ENCODE measurements around the gene HECTD4.
"Not testable (repeated sequence)": the region's sequence is repeated elsewhere in the genome, so short reads cannot be mapped to it uniquely, and the experiment has no call there.

The HECTD4 gene

GRCh38 chr12:112418273-112418607, 36.0 kb upstream of the HECTD4 start:
- Histone ChIP-seq H2AK5ac (ENCODE audit: low read depth, low read length) (no peak overlapping the region), H4K8ac (ENCODE audit: low read depth, low read length) (peak overlapping the region; percentile 7), H3K9me3 (replicated peaks in 1 of 2; ENCODE audit: control insufficient read depth in 2 of 2, insufficient read depth in 1 of 2, low read depth in 1 of 2, low read length in 2 of 2) (no peaks in the 10 kb centered on the region), H2BK15ac (ENCODE audit: low read length) (no peak overlapping the region), H3K18ac (ENCODE audit: low read length) (no peak overlapping the region), H3K79me1 (ENCODE audit: low read depth, low read length) (peaks cover 1% of the 10 kb centered on the region), H3K36me3 (replicated peaks in 1 of 2; ENCODE audit: control insufficient read depth in 2 of 2, insufficient read depth in 2 of 2, low read length in 2 of 2) (no peaks in the 10 kb centered on the region), H3K27ac (replicated peaks; ENCODE audit: low read length) (no peak overlapping the region), H3K23ac (ENCODE audit: low read depth, low read length, poor library complexity) (no peak overlapping the region), H2BK5ac (ENCODE audit: low read length) (no peak overlapping the region), H3K27me3 (ENCODE audit: control insufficient read depth in 3 of 3, insufficient read depth in 3 of 3, low read depth in 1 of 3, low read length in 3 of 3) (no peaks in the 10 kb centered on the region), H3K4me3 (ENCODE audit: low read length in 2 of 2) (peak overlapping the region; percentile 77 to 94), H2BK120ac (ENCODE audit: low read depth, low read length) (no peak overlapping the region), H4K91ac (ENCODE audit: low read depth, low read length, poor library complexity) (no peak overlapping the region), H2BK12ac (ENCODE audit: low read length) (no peak overlapping the region), H3K4me1 (ENCODE audit: control insufficient read depth in 2 of 2, insufficient read depth in 1 of 2, low read depth in 1 of 2, low read length in 2 of 2) (peaks cover 0 to 3% of the 10 kb centered on the region in 2 donors), H3K4ac (ENCODE audit: low read length) (no peak overlapping the region), H2AFZ (ENCODE audit: low read length) (peak overlapping the region; percentile 99), H3K9ac (ENCODE audit: low read depth, low read length, poor library complexity) (peak overlapping the region; percentile 98), H3K14ac (ENCODE audit: low read length) (no peak overlapping the region), H3K4me2 (ENCODE audit: insufficient read depth, low read length, poor library complexity, severe bottlenecking) (peak overlapping the region; percentile 92)
- WGBS, 2 donors (ENCODE audit: extremely low coverage in 2 of 2, insufficient read length in 2 of 2, insufficient replicate concordance in 1 of 2), result no CpG with 5 or more reads among the region's 18 CpGs
- no peak for DNase-seq (ENCODE audit: low spot score)

- H3K27me3 ChIP-seq (ENCODE audit: control insufficient read depth in 3 of 3, insufficient read depth in 3 of 3, low read depth in 1 of 3, low read length in 3 of 3); H3K4me2 ChIP-seq (ENCODE audit: insufficient read depth, low read length, poor library complexity, severe bottlenecking); H4K8ac ChIP-seq (ENCODE audit: low read depth, low read length); H2BK120ac ChIP-seq (ENCODE audit: low read depth, low read length); H2BK12ac ChIP-seq (ENCODE audit: low read length); H3K9me3 ChIP-seq (replicated peaks in 1 of 2; ENCODE audit: control insufficient read depth in 2 of 2, insufficient read depth in 1 of 2, low read depth in 1 of 2, low read length in 2 of 2); H2BK15ac ChIP-seq (ENCODE audit: low read length); H2BK5ac ChIP-seq (ENCODE audit: low read length); H3K18ac ChIP-seq (ENCODE audit: low read length); H3K4ac ChIP-seq (ENCODE audit: low read length); H2AFZ ChIP-seq (ENCODE audit: low read length); H3K27ac ChIP-seq (replicated peaks; ENCODE audit: low read length); H3K79me1 ChIP-seq (ENCODE audit: low read depth, low read length); H4K91ac ChIP-seq (ENCODE audit: low read depth, low read length, poor library complexity); H3K9ac ChIP-seq (ENCODE audit: low read depth, low read length, poor library complexity); H3K4me1 ChIP-seq (ENCODE audit: control insufficient read depth in 2 of 2, insufficient read depth in 1 of 2, low read depth in 1 of 2, low read length in 2 of 2); H3K4me3 ChIP-seq (ENCODE audit: low read length in 2 of 2); H3K23ac ChIP-seq (ENCODE audit: low read depth, low read length, poor library complexity); H2AK5ac ChIP-seq (ENCODE audit: low read depth, low read length); H3K14ac ChIP-seq (ENCODE audit: low read length); H3K36me3 ChIP-seq (replicated peaks in 1 of 2; ENCODE audit: control insufficient read depth in 2 of 2, insufficient read depth in 2 of 2, low read length in 2 of 2); DNase-seq (ENCODE audit: low spot score): not testable (repeated sequence)
- WGBS, 2 donors (ENCODE audit: extremely low coverage in 2 of 2, insufficient read length in 2 of 2, insufficient replicate concordance in 1 of 2), result no CpG with 5 or more reads among the region's 4 CpGs
Observed at GRCh38 chr12:112415457-112415856, 33.2 kb upstream of the HECTD4 start.

GRCh38 chr12:112413855-112414625, 31.8 kb upstream of the HECTD4 start:
- H3K23ac ChIP-seq (ENCODE audit: low read depth, low read length, poor library complexity), result no peak overlapping the region
- no peak overlapping the region for H2AFZ ChIP-seq (ENCODE audit: low read length)
- no peaks in the 10 kb centered on the region for H3K27me3 ChIP-seq (ENCODE audit: control insufficient read depth in 3 of 3, insufficient read depth in 3 of 3, low read depth in 1 of 3, low read length in 3 of 3)
- no peak overlapping the region for H3K27ac ChIP-seq (replicated peaks; ENCODE audit: low read length)
- no peaks in the 10 kb centered on the region for H3K9me3 ChIP-seq (replicated peaks in 1 of 2; ENCODE audit: control insufficient read depth in 2 of 2, insufficient read depth in 1 of 2, low read depth in 1 of 2, low read length in 2 of 2)
- H3K36me3 ChIP-seq (replicated peaks in 1 of 2; ENCODE audit: control insufficient read depth in 2 of 2, insufficient read depth in 2 of 2, low read length in 2 of 2), result no peaks in the 10 kb centered on the region
- H3K4me1 ChIP-seq (ENCODE audit: control insufficient read depth in 2 of 2, insufficient read depth in 1 of 2, low read depth in 1 of 2, low read length in 2 of 2), result no peaks in the 10 kb centered on the region
- H3K4me3 ChIP-seq (ENCODE audit: low read length in 2 of 2), result no peak overlapping the region
- no peak overlapping the region for H3K18ac ChIP-seq (ENCODE audit: low read length)
- H3K79me1 ChIP-seq (ENCODE audit: low read depth, low read length), result no peaks in the 10 kb centered on the region
- H3K4me2 ChIP-seq (ENCODE audit: insufficient read depth, low read length, poor library complexity, severe bottlenecking), result no peak overlapping the region
- no peak for DNase-seq (ENCODE audit: low spot score)
- no peak overlapping the region for H3K14ac ChIP-seq (ENCODE audit: low read length)
- H3K9ac ChIP-seq (ENCODE audit: low read depth, low read length, poor library complexity), result no peak overlapping the region
- H2BK15ac ChIP-seq (ENCODE audit: low read length), result no peak overlapping the region
- WGBS, 2 donors (ENCODE audit: extremely low coverage in 2 of 2, insufficient read length in 2 of 2, insufficient replicate concordance in 1 of 2), result no CpG with 5 or more reads among the region's 2 CpGs
- H2BK5ac ChIP-seq (ENCODE audit: low read length), result no peak overlapping the region
- H3K4ac ChIP-seq (ENCODE audit: low read length), result no peak overlapping the region
- H2BK120ac ChIP-seq (ENCODE audit: low read depth, low read length), result no peak overlapping the region
- H4K91ac ChIP-seq (ENCODE audit: low read depth, low read length, poor library complexity), result no peak overlapping the region
- no peak overlapping the region for H4K8ac ChIP-seq (ENCODE audit: low read depth, low read length)
- H2AK5ac ChIP-seq (ENCODE audit: low read depth, low read length), result no peak overlapping the region
- H2BK12ac ChIP-seq (ENCODE audit: low read length), result no peak overlapping the region

GRCh38 chr12:112409906-112410244, 27.6 kb upstream of the HECTD4 start:
- no peak overlapping the region for H2BK12ac ChIP-seq (ENCODE audit: low read length)
- H3K36me3 ChIP-seq (replicated peaks in 1 of 2; ENCODE audit: control insufficient read depth in 2 of 2, insufficient read depth in 2 of 2, low read length in 2 of 2), result peaks cover 26 to 38% of the 10 kb centered on the region in 2 donors
- H3K27me3 ChIP-seq (ENCODE audit: control insufficient read depth in 3 of 3, insufficient read depth in 3 of 3, low read depth in 1 of 3, low read length in 3 of 3), result no peaks in the 10 kb centered on the region
- H2BK5ac ChIP-seq (ENCODE audit: low read length), result no peak overlapping the region
- H4K8ac ChIP-seq (ENCODE audit: low read depth, low read length), result no peak overlapping the region
- H3K14ac ChIP-seq (ENCODE audit: low read length), result no peak overlapping the region
- no peak overlapping the region for H3K23ac ChIP-seq (ENCODE audit: low read depth, low read length, poor library complexity)
- no peak overlapping the region for H3K18ac ChIP-seq (ENCODE audit: low read length)
- no peak overlapping the region for H4K91ac ChIP-seq (ENCODE audit: low read depth, low read length, poor library complexity)
- H3K9ac ChIP-seq (ENCODE audit: low read depth, low read length, poor library complexity), result no peak overlapping the region
- WGBS, 2 donors (ENCODE audit: extremely low coverage in 2 of 2, insufficient read length in 2 of 2, insufficient replicate concordance in 1 of 2), result no CpG with 5 or more reads among the region's 14 CpGs
- peak overlapping the region in 1 of 2 donors; percentile 71 for H3K4me3 ChIP-seq (ENCODE audit: low read length in 2 of 2)
- no peak overlapping the region for H3K27ac ChIP-seq (replicated peaks; ENCODE audit: low read length)
- peaks cover 3 to 4% of the 10 kb centered on the region in 2 donors for H3K4me1 ChIP-seq (ENCODE audit: control insufficient read depth in 2 of 2, insufficient read depth in 1 of 2, low read depth in 1 of 2, low read length in 2 of 2)
- H3K4ac ChIP-seq (ENCODE audit: low read length), result no peak overlapping the region
- H3K9me3 ChIP-seq (replicated peaks in 1 of 2; ENCODE audit: control insufficient read depth in 2 of 2, insufficient read depth in 1 of 2, low read depth in 1 of 2, low read length in 2 of 2), result no peaks in the 10 kb centered on the region
- H2BK120ac ChIP-seq (ENCODE audit: low read depth, low read length), result no peak overlapping the region
- no peak for DNase-seq (ENCODE audit: low spot score)
- H2AFZ ChIP-seq (ENCODE audit: low read length), result peak overlapping the region; percentile 78
- no peak overlapping the region for H3K4me2 ChIP-seq (ENCODE audit: insufficient read depth, low read length, poor library complexity, severe bottlenecking)
- no peaks in the 10 kb centered on the region for H3K79me1 ChIP-seq (ENCODE audit: low read depth, low read length)
- no peak overlapping the region for H2AK5ac ChIP-seq (ENCODE audit: low read depth, low read length)
- no peak overlapping the region for H2BK15ac ChIP-seq (ENCODE audit: low read length)

All from neuronal stem cell (in vitro differentiated cells).